GM18507 (cell line): ENCODE data around the gene BDH1.
"Not testable (repeated sequence)": the region's sequence is repeated elsewhere in the genome, so short reads cannot be mapped to it uniquely, and the experiment has no call there.

Experiments used
- DNase-seq: peaks from one replicate; pipeline ENCODE4 v3.0.0; 2011; ENCODE audit warnings: low read depth; ENCODE audit not compliant: insufficient read length; ENCODE audit errors: extremely low spot score
- FAIRE-seq: peaks from 2 replicates; lab custom pipeline; 2011; peaks lifted over from hg19 to GRCh38; lab: Jason Lieb, UNC

BDH1 gene

GRCh38 chr3:197580253-197580691, 24.5 kb upstream of the BDH1 start:
- no peak for FAIRE-seq
- DNase-seq: no peak

GRCh38 chr3:197578376-197578775, 22.6 kb upstream of the BDH1 start:
- FAIRE-seq (no peak), DNase-seq (no peak)

DNA sequence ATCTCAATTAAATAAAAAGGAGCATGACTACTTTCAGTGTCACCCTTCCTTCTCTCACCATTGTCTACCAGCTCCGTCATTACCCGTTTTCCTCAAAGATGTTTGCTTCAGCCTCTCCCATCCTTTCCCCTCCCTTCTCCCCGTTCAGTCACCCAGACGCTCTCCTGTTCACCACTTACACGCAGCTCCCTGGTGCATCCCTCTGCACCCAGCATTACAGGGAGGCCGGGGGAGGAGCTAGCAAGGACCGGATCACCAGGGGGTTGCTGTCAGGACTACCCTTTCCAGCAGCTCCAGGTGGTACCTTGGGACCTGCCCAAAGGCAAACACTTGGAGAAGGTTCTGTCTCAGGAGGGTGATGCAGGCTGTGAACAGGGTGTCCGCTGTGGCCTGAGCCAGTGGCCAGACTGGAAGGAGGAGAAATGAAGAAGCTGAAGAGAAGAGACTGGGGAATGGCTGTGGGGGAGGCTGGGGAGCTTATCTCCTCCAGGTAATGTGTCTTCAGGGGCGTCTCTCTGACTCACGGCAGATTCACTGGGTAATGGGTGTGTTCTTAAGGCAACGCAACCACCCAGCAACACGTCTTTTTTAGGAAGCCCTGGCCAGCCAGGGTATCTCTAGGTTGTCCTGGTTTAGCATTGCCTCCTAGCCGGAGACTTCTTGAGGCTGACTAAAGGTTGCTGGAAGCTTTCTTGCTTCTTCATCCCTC, 21.8 kb upstream of the BDH1 start:
- FAIRE-seq: no peak
- DNase-seq: no peak

DNA sequence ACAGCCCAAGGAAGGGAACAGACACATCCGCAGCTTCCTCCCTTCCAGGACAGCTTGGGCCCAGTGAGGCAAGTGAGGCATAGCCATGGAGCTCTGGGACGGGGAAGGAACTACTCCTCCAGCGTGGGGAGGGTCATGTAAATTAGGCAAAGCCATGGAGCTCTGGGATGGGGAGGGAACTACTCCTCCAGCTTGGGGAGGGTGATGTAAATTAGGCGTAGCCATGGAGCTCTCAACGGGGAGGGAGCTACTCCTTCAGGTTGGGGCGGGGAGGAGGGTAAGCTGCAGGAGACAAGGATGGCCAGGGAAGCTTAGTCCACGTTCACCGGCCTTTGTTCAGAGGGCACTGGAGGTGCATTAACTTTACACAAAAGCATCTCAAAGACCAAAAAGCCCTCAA, 21.1 kb upstream of the BDH1 start:
- FAIRE-seq: no peak
- DNase-seq: no peak

DNA sequence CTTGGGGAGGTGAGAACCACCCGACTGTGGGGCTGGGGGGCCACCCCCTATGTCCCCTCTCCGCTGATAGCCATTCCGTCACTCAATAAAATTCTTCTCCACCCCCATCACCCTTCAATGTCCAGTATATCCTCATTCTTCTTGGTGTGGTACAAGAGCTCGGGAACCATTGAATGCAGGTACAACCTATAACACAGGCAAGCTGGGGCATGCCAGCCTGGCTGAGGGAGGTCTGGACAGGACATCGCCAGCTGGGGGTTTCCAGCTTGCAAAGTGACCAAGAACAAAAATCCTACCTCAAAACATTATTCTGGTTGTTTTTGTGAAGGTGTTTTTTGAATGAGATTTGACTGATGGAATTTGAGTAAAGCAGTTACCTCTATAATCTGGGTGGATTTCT, 19.6 kb upstream of the BDH1 start:
- DNase-seq (no peak), FAIRE-seq (no peak)

DNA sequence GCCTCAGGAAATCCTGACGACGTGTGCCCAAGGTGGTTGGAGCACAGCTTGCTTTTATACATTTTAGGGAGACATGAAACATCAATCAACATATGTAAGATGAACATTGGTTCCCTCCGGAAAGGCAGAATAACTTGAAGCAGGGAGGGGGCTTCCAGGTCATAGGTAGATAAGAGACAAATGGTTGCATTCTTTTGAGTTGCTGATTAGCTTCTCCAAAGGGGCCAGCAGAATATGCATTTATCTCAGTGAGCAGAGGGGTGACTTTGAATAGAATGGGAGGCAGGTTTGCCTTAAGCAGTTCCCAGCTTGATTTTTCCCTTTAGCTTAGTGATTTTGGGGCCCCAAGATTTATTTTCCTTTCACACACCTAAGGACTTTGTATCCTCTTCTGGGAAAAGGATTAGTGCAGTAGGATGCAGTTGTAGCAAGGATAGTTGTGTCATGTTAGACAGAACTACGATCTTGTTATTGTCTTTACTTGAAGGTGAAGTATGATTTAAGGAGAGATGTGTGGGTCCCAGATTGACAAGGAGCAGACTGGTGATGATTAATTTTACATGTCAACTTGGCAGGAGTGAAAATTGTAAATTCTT, 18.7 kb upstream of the BDH1 start:
- FAIRE-seq, DNase-seq: not testable (repeated sequence)

DNA sequence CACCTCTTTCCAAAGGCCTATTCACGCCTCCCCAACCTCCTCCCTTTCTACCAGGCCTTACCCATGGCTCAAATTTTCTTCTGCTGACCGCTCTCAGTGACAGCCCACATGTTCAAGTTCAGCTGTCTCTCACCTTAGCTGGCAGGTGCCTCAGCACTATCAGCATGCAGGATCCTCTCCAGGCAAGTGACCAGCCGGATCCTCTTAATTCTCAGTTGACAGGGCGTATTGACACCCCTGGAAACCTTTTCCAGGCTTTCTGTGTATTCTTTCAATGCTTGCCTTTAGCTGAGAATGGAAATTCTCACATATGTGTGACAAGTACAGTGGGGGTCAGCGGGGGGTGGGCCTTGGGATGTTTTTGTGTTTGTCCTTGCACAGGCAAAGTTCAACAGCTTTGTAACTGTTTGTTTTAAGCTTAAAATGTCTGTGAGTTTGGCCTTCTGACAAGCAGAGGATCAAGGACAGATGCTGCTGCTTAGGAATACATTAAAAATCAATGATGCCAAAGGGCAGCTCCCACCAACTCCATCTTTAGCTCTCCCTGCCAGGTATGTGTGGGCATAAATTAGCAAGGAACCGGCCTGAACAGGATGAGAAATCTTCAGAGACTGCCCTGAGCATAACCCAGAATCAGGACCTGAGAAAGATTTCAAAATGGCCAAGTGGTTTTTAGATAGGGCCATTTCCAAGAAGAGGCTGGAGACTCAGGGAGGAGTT, 17.4 kb upstream of the BDH1 start:
- FAIRE-seq: no peak
- DNase-seq: no peak

DNA sequence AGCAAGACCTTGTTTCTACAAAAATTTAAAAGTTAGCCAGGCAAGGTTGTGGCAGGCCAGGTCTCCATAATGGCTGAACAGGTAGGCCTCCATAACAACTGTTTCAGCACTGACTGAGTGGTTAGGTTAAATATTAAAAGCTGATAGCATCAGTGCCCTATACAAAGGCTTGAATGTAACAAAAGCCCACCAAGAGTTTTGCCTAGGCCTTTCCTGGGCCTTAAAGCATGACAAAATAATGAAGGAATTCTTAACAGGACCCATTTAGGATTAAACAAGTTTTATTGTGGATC, 16.1 kb upstream of the BDH1 start:
- not testable (repeated sequence) for FAIRE-seq, DNase-seq

GRCh38 chr3:197571074-197571879, 15.5 kb upstream of the BDH1 start:
- DNase-seq, FAIRE-seq: not testable (repeated sequence)

- DNase-seq, FAIRE-seq: not testable (repeated sequence)
Observed at GRCh38 chr3:197569433-197569832, 13.7 kb upstream of the BDH1 start.

- FAIRE-seq (no peak), DNase-seq (no peak)
Observed at GRCh38 chr3:197567904-197568681, 12.3 kb upstream of the BDH1 start.

GRCh38 chr3:197566155-197566554, 10.4 kb upstream of the BDH1 start:
- FAIRE-seq, DNase-seq: not testable (repeated sequence)

DNA sequence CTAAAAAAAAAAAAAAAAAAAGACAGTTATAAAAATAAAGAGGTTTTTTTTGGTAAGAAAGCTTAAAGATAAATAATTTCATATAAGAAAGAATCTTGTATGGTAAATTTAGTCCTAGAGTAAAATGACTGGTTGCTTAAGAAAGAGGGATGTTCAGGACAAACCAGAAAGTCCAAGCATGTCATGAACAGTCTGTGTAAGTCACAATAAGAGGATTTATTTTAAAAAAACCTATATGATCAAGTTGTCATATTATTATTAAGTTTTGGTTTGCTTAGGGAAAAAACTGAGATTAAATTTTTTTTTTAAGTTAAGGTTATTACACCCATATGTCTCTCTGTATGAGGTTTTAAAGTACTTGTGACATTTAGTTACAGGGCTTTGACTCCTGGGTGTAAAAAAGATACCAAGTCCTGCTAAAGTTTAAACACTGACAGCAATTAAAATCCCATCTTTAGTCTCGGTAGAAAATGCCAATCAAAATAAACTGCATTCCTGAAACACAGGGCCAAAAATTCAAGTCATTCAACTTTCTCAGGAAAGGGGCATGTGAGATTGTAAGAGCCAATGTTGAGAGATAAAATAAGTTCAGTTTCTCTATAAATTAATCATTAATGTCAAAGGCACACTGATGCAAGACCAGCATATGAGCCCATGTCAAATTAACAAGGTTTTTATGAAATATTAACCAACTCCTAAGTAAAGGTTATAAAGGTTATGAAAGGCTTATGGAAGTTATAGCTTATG, 8.5 kb upstream of the BDH1 start:
- FAIRE-seq: no peak
- DNase-seq: no peak

DNA sequence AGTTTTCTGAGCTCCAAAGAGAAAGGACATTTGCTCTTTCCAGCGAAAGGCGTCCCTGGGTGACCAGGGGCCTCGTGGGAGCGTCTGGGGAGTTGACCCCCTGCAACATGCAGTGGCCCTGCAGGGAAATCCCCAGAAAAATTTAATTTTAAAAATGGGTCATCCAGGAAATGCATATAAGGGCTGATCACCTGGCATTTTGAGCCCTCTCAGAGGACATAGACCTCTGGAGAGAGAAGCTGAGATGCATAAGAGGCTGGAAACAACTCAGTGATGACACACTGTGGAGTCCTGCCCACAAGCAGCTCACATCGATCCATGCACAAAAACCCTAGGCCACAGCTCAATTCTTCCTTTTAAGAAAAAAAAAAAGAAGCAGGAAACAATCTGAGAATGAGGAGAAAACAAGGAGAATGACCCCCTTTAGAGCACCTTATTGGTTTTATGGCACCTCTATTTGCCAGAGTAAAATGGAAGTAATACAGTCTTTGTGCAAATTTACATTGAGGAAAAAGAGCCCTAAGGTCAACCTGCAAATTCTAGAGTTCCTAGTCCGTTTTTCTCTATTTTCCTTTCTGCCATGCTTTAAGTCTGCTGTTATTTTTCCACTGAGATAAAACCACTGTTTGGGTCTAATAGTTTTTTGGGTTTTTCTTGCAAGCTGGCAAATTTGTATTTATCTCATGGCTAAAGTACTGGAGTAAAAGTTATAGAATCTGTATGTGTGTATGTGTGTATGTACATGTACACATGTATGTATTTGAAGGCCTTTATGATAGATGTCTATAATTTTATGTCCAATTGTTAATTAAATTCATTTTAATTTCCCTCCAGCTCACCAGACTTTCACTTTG, 6.9 kb upstream of the BDH1 start:
- FAIRE-seq: no peak
- DNase-seq: no peak

DNA sequence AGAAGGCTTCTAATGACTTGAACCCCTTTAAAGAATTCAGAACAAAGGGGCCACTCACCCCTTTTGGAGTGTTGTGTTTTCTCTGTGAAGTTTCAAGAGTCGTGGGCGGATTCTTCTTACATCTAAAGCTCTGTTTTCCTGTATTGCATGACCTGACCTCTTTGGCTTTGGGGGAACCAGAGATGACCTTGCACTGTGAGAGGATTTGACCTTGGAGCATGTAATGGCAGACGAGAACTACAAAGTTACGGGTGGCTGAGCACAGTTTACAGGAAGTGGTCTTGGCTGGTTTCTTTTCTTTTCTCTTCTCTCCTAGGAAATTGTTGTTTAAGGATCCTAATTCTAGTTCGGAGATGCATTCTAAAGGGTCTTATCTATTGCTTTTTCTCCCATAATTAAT, 6.2 kb upstream of the BDH1 start:
- peak; percentile 63 for FAIRE-seq
- DNase-seq: no peak

DNA sequence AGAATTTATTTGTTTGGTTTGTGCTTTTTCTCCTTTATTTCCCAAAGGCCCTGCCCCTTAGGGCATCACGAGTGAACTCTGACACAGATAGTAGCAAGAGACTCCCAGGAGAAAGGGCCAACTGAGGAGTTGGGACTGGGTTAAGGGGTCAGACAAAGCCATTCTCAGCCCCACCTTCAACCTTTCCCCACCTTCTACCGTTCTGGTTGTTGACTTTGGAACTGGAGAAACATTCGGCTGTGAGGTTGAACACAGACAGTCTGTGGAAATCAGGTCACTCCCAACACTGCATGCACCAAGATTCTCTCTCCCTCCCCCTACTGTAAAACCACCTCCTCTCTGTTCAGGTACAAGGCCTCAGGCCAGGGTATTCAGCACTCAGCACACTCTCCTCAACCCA, 3.9 kb upstream of the BDH1 start:
- DNase-seq (no peak), FAIRE-seq (no peak)

GRCh38 chr3:197554562-197555280, 1.0 kb downstream of the BDH1 start:
- peak; percentile 95 for FAIRE-seq
- DNase-seq: peak; percentile 94
